HFF-Myc (cell line): ENCODE measurements around the gene SMPD3.
"Not testable (repeated sequence)": the region's sequence is repeated elsewhere in the genome, so short reads cannot be mapped to it uniquely, and the experiment has no call there.

Source experiments
- DNase-seq: peaks from one replicate; pipeline ENCODE4 v3.0.0-alpha.2; 2011; ENCODE audit warnings: low read depth; ENCODE audit errors: extremely low read depth
- H3K4me3 ChIP-seq: replicated peaks from 2 replicates; pipeline ENCODE4 v1.5.1; 2011; ENCODE audit warnings: low read depth, mild to moderate bottlenecking, control low read depth, low read length
- CTCF ChIP-seq: IDR thresholded peaks from 2 replicates; pipeline ENCODE4 v1.5.1; 2012; ENCODE audit warnings: mild to moderate bottlenecking, low read depth, low read length, control low read depth; ENCODE audit errors: missing control alignments

The SMPD3 gene

DNA sequence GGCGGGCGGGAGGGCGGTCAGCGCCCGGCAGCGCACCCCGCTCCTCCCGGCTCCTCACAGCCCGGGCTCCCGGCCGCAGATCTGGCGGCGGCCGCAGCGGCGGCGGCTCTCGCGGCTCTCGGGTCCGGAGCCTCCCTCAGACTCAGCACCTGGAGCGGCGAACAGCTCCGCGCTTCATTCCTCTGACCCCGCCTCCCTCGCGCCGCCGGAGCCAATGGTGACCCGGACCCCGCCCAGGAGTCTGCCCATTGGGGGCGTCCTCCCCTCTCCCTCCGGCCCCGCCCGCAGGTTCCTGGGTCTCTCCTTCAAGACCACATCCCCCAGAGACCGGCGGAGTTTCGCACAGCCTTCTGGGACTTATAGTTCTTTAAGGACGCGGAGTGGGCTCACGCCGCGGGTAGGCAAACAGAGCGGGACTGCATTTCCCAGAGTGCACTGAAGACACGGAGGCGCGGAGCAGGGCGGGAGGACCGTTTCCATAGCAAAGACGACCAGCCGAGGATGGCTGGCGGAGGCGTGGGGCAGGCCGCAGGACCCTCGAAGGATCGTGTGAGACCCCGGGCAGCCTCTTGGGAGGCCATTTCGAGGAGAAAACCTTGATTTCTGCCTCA is at the start of gene SMPD3:
Gene SMPD3, minus strand, starts transcription at position 149 of the 611 bp plus-strand sequence. CDS start 76,327 bp downstream, outside the sequence.
- peak; percentile 89 for DNase-seq
- peak within 1 kb of the TSS; percentile 44 for H3K4me3 ChIP-seq
- no peak for TF ChIP-seq CTCF

DNA sequence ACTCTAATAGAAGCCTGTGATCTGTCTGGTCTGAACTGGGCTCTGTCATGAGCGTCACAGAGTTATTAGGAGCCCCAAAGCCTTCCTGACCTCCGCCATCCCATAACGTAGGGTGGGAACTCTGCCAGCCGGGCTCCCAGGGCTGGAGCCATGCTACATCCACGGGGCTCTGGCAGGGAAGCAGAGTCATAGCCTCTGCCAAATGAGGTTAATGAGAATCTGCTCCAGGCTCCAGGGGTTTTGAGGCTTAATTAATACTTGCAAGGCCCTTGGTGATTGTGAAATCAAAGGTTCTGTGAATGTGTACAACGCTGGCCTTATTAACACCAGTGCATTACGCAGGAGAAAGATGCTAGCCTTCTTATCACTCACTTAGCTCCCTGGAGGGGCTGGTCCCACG is 48.4 kb upstream of the SMPD3 start:
- no peak for DNase-seq
- no peak overlapping the region for H3K4me3 ChIP-seq
- no peak for TF ChIP-seq CTCF

GRCh38 chr16:68494261-68494660 is 46.0 kb upstream of the SMPD3 start:
- not testable (repeated sequence) for H3K4me3 ChIP-seq, DNase-seq

DNA sequence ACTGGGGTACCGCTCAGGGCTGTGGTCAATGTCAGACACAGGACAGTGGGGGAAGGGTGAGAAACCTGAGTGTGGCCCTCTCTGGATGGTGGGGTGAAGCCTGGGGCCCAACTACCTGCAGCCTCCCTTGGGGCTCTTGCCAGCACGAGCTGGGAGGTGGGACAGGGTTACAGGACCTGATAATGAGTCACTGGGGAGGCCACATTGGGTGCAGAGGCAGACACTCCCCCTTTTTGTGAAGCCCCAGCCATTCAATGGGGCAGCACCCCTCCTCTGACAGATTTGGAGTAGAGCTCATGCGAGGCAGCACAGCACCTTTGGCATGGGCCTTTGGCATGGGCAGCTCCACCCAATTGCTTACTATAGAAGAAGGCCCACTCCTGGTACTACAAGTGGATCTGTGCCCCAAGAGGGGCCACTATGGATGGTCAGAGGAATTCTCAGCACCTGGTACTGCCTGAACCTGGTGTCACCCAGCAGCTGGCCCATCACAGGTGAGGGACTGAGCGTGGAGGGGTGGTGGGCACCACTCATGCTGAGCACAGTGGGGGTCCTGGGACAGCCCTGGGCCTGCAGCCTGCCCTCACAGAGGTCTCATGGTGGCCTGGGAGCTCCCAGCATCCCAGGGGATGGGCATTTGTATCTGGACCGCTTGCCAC is 45.2 kb upstream of the SMPD3 start:
- H3K4me3 ChIP-seq: no peak overlapping the region
- no peak for TF ChIP-seq CTCF
- DNase-seq: no peak

GRCh38 chr16:68492543-68493411 is 44.5 kb upstream of the SMPD3 start:
- no peak for DNase-seq
- TF ChIP-seq CTCF: no peak
- H3K4me3 ChIP-seq: no peak overlapping the region

DNA sequence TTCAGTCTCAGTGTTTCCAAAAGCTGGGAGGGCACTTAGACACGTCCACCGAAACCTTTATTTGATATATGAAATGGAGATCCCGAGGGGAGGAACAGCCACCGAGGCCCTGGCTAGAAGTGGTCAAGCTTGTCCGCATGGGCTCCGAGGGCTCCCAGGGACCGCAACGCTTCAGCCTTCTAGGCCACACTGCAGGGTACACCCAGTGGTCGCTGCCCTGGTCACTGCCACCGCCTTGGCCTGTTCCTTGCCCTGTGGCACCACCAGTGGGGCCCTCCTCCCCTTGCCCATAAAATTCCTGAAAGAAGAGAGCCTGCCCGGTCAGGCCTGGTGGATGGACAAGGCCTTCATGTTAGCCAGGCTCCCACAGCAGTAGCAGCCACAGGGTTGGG is 43.8 kb upstream of the SMPD3 start:
- no peak overlapping the region for H3K4me3 ChIP-seq
- no peak for TF ChIP-seq CTCF
- no peak for DNase-seq

DNA sequence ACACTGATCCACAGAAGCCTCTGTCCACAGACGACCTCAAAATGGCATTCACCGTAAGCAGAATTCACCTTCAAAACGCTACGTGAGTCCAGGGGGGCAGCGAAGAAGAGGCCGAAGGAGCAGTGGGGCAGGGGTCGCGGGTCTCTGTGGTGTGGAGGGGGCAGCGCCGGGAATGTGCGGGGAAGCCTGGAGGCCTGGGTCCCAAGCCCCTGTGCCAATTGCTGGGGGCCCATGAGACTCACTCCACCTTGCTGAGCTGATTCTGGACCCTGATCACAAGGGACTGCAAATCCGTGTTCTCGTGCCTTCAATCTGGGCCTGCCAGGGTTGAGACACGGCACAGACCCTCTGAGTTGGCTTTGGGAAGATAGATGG is 43.3 kb upstream of the SMPD3 start:
- H3K4me3 ChIP-seq: no peak overlapping the region
- TF ChIP-seq CTCF: no peak
- no peak for DNase-seq
